ENCODE measurements around the gene RUFY1. TPM values are rescaled to one million over a fixed set of nuclear protein-coding genes. Genes with fewer than 3 reads are reported as not detected.
"Not testable (repeated sequence)": the region's sequence is repeated elsewhere in the genome, so short reads cannot be mapped to it uniquely, and the experiment has no call there.

The RUFY1 gene
- total RNA-seq, 1 donor from 2014 or later = 47.9 TPM

DNA sequence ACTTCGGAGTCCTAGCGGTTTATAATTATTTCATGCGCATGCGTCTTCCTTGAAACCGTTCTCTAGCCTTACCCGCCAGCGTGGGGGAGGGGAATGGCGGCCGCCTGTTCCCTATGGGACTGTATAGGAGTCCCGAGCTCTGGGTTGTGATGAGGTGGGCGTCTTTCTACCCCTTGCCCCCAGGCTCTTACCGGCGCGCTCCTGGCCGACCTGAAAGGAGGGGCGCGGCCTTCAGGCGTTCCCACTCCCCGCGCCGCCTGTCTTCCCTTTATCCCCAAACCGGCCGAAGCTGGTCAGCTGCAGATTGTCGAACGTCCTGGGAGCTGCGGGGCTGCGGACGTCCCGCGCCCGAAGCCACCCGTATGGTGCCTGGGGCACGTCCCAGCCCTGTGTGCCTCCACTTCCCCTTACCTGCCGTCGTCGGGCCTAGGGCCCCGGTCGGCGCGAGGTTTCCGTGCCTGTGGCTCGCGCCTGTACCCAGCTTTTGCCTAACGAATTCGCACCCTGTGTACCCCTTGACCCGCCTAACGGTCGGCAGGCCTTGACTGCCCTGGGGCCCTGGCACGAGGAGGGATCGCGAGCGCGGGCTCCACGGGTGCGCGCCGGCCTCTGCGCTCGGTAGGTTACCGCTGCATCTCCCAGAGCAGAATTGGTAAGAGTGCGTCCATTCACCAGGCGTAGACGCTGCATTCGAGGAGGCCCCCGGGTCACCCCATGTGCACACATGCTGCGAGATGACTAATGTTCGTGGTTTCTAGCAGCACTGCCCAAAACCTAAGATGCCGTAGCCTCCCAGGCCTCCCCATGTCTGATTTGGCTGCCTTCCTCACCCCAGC, 73.8 kb downstream of the RUFY1 start:
- no peak for DNase-seq

DNA sequence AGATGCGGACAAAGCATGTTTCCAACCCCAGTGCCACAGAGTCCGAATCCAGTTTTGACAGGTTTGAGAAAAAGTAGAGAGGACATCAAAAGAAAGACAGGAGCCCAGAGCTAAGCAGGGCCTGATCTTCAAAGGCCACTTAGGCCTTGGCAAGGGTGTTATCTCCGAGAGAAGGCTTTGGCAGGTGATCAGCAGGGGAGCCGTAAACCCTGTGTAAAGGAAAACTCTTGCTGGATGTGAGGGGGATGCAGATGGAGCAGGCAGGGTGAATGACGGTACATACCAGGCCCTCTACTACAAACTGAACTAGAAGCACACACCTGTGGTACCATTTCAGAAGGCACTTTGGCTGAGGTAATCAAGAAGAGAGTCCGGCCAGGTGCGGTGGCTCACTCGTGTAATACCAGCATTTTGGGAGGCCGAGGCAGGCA, 74.5 kb downstream of the RUFY1 start:
- no peak for DNase-seq

DNA sequence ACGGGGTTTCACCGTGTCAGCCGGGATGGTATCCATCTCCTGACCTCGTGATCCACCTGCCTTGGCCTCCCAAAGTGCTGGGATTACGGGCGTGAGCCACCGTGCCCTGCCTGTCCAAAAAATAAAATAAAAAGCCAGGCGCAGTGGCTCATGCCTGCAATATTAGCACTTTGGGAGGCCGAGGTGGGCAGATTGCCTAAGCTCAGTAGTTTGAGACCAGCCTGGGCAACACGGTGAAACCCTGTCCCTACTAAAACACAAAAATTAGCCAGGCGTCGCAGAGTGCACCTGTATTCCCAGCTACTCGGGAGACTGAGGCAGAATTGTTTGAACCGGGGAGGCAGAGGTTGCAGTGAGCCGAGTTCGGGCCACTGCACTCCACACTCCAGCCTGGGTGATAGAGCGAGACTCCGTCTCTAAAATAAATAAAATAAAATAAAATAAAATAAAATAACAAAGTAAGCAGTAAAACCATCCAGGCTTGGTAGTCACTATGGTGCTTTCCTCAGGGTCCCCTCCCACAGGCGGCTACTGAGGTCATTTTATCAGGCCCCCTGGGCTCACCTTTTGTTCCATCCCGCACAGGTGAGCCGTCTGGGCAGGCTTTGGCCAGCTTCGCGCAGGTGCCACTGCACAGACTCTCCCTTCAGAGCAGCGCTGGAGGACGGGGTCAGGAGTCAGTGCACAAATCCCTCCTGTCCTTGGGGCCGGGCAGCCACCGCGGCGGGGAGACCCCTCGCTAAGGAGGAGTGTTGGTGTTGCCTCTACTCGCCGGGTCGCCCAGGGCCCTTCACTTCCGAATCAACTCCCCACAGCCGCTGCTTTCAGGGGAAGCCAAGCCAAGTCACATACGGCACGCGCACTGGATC, 83.4 kb downstream of the RUFY1 start:
- not testable (repeated sequence) for DNase-seq

DNA sequence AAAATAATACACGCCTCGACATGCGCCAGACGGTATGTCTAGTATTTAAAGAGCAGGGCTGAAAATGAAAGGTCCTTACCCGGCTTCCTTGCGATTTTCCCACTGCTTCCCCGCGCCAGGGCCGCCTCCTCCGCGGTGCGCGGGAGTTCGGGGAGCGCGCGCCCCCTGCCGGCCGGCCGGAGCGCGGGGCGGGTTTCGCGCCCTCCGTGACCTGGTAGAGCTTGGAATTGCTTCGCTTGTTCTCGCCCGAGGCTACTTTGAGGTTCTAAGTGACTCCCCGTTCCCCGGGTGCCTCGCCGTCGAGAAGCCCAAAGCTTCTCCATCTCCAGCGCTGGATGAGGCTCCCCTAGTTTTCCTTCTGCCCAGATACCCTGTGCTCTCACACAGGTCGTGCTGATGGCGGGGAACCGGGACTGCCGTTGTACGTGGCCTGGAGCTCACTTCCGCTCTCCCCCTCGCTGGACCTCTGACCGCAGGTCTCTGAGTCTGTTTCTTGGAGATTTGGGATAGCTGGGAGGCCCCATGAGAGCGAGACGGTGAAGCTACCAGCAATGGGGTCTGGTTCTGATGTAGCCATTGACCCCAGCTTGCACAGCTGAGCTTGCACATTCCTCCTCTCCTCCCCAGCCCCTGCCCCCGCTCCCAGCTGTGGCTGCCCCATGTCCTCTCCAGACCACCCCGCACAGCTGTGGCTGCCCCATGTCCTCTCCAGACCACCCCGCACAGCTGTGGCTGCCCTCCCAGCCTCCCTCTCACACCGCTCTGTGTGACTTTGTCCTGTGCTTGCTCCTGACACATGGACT, 84.2 kb downstream of the RUFY1 start:
- DNase-seq = not testable (repeated sequence)

DNA sequence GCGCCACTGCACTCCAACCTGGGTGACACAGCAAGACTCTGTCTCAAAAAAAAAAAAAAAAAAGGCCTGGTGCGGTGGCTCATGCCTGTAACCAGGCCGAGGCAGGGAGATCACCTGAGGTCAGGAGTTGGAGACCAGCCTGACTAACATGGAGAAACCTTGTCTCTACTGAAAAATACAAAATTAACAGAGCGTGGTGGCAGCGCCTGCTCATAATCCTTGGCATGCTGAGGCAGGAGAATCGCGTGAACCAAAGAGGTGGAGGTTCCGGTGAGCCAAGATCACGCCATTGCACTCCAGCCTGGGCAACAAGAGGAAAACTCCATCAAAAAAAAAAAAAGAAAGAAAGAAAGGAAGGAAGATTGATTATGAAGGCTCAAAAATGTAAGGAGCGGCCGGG, 88.9 kb downstream of the RUFY1 start:
- DNase-seq = not testable (repeated sequence)

DNA sequence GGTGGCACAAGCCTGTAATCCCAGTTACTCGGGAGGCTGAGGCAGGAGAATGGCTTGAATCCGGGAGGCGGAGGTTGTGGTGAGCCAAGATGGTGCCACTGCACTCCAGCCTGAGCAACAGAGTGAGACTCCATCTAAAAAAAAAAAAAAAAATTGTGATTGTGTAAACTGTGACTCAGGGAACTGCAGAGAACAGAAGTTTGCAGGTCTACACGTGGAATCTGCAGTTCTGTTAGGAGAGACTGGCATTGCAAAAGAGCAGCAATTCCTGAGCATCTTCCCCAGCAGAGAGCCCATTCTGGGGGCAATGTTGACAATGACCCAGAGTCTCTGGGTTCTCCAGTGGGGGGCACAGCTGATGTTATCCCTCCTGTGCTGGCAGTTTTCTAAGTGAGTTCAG, 91.4 kb downstream of the RUFY1 start:
- DNase-seq = not testable (repeated sequence)

DNA sequence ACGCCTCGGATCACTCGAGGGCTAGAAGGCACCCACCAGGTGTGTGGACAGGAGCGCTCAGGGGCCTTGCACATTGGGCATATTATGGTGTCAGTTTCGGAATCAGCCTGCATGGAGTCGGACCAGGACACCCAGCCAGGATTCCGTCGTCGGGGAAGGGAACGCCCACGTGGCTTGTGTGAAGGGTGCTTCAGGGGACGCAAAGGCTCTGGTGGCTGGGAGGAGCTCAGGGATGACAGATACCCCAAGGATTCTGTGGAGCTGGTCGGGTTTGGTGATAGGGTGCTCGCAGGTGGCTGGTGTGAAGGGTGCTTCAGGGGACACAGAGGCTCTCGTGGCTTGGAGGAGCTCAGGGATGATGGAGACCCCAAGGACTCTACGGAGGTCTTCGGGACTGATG, 92.3 kb downstream of the RUFY1 start:
- not testable (repeated sequence) for DNase-seq

DNA sequence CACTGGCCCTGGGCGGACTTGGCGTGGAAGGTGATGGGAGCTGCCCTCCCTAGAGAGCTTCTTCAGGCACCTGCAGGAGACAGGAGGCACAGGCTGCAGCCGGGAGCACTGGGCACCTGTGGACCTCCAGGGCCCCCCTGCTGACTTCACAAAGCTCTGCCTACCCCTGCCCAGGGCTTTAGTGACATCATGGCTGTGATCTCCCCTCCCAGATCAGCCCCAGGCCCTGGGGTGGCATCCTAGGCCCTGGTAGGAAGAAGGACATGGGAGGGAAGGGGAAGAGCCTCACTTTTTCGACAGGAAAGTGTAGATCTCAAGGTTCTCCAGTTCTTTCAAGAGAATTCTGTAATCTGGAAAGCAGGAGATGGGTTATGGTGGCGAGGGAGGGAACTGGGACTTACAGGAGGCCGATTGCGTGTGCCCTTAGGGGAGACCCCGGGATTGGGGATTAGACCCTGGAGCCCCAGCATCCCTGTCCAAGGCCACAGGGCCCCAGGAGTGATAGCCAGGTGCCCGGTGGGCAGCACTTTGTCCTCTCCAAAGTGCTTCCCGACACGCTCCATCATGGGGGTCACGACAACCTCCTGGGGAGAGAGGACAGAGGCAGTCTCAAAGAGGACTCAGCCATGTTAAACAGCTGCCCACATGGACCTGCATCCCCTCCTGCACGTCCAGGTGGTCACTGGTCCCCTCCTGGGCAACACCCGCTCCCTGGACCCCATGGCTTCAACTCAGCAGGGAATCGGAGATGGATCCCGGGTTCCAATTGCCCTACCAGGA, 93.0 kb downstream of the RUFY1 start:
- DNase-seq = not testable (repeated sequence)

DNA sequence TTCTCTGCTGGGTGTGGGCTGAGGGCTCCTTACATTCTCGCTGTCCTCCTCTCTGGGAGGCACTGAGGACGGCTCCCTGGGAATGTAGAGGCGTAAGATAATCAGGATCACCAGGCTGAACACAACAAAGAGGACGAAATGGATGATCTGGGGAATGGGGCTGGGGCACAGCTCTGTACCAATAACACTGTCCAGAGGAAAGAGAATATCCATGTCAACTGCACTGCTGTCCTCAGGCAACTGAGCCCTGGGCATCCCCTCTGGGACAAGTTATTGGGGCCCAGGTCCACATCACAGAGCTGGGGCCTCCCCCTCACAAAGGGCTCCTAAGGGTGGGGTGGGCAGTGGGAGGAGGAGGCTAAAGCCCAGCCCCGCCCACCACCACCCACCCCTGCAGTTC, 94.4 kb downstream of the RUFY1 start:
- DNase-seq = not testable (repeated sequence)

DNA sequence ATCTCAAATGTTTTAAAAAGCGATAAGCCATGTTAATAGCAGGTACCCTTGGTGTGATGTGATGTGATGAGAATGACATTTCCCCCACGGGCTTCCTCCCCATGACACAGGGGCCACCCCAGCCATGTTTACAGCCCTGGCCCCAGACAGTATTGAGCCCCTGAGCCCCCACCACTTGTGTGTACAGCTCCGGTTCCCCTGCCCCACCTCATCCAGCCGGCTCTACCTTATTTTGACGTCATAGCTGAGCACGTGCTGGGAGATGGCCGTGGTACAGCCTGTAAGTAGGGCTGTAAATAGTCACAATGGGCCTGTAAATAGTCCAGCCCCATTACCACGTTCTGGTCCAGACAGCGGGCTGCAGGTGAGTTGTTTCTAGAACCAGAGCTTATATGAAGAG, 98.1 kb downstream of the RUFY1 start:
- no peak for DNase-seq

DNA sequence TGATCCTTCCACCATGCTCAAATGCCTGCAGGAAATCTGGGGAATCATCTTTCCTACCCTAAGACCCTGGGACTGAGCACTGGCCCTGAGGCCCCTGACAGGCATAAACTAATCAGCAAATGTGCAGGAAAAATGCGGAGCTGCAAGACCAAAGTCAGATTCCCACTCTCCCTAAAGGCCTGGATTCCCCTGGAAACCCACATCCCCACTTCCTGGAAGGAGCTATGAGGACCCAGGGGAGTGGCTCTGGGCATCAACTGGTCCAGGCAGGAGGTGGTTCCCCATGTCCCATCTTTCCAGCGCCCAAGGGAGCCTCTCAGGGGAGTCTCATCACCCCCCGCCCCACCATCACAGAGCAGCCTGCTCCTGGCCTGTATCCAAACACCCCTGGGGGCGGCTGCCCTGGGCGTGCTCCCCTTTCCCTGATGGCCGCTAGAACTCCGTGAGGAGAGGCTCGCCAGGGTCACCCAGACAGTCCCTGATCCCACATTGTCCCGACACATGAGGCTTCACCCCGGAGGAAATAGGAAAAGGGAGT, 98.9 kb downstream of the RUFY1 start:
- DNase-seq = not testable (repeated sequence)

DNA sequence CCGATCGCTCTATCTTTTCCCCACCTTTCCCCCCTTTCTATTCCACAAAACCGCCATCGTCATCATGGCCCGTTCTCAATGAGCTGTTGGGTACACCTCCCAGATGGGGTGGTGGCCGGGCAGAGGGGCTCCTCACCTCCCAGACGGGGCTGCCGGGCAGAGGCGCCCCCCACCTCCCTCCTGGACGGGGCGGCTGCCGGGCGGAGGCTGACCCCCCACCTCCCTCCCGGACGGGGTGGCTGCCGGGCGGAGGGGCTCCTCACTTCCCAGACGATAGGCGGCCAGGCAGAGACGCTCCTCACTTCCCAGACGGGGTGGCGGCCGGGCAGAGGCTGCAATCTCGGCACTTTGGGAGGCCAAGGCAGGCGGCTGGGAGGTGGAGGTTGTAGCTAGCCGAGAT, 99.9 kb downstream of the RUFY1 start:
- DNase-seq = not testable (repeated sequence)

DNA sequence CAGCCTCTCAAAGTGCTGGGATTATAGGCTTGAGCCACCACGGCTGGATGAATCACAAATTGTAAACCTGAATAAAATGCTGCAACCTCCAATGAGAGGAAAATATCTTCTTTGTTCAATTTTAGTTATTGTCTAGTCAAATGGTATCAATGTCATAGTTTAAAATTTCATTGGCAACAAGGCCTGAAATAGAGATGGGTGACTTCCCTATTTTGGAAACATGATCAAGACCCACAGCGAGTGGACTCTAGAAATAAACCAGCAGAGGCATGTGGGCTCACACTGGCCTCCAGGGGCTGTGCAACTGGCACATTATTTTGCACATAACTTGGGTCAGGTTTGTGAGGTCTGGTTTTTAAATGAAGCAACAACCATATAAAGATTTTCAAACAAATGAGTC, 102.8 kb downstream of the RUFY1 start:
- not testable (repeated sequence) for DNase-seq

DNA sequence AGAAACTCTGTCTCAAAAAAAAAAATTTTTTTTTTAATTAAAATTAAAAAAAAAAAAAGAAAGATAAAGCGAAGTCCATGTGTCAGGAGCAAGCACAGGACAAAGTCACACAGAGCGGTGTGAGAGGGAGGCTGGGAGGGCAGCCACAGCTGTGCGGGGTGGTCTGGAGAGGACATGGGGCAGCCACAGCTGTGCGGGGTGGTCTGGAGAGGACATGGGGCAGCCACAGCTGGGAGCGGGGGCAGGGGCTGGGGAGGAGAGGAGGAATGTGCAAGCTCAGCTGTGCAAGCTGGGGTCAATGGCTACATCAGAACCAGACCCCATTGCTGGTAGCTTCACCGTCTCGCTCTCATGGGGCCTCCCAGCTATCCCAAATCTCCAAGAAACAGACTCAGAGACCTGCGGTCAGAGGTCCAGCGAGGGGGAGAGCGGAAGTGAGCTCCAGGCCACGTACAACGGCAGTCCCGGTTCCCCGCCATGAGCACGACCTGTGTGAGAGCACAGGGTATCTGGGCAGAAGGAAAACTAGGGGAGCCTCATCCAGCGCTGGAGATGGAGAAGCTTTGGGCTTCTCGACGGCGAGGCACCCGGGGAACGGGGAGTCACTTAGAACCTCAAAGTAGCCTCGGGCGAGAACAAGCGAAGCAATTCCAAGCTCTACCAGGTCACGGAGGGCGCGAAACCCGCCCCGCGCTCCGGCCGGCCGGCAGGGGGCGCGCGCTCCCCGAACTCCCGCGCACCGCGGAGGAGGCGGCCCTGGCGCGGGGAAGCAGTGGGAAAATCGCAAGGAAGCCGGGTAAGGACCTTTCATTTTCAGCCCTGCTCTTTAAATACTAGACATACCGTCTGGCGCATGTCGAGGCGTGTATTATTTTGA, 107.2 kb downstream of the RUFY1 start:
- not testable (repeated sequence) for DNase-seq

DNA sequence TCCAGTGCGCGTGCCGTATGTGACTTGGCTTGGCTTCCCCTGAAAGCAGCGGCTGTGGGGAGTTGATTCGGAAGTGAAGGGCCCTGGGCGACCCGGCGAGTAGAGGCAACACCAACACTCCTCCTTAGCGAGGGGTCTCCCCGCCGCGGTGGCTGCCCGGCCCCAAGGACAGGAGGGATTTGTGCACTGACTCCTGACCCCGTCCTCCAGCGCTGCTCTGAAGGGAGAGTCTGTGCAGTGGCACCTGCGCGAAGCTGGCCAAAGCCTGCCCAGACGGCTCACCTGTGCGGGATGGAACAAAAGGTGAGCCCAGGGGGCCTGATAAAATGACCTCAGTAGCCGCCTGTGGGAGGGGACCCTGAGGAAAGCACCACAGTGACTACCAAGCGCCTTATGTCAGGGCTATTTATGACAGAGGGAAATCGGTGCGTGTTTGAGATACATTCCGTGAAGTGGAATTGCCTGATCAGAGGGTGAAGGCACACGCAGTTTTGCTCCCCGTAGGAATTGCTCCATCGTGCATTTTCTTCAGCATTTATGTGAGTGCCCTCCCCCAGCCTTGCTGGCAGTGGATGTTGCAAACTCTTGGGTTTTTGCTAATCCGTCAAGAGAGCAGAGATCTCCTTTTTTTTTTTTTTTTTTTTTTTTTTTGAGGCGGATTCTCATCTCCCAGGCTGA, 108.0 kb downstream of the RUFY1 start:
- not testable (repeated sequence) for DNase-seq

Measured in skin of body (tissue), 2 donors.